ENCODE measurements around the gene PDSS2.

DNA sequence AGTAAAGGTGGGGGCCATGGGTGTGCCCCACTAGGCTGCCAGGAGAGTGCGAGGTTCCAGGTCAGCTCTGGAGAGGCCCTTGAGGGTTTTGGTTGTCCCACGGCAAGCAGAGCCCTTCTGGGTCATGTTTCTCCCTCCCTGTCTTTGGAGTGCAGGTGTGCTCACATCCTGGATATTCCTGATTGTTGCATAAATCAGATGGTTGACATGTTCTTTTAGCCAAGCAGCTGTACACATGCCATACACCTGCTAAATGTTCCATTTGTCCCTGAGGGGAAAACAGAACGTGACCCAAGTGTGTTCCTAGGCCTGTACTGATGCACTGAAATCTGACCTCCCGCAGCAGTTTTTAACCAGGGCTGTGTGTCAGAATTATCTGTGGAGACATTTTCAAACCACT lies 266.5 kb downstream of the PDSS2 start:
- TF ChIP-seq RAD21 (IDR thresholded peaks at IDR 0.05), result no peak
- TF ChIP-seq, protein P1, sequence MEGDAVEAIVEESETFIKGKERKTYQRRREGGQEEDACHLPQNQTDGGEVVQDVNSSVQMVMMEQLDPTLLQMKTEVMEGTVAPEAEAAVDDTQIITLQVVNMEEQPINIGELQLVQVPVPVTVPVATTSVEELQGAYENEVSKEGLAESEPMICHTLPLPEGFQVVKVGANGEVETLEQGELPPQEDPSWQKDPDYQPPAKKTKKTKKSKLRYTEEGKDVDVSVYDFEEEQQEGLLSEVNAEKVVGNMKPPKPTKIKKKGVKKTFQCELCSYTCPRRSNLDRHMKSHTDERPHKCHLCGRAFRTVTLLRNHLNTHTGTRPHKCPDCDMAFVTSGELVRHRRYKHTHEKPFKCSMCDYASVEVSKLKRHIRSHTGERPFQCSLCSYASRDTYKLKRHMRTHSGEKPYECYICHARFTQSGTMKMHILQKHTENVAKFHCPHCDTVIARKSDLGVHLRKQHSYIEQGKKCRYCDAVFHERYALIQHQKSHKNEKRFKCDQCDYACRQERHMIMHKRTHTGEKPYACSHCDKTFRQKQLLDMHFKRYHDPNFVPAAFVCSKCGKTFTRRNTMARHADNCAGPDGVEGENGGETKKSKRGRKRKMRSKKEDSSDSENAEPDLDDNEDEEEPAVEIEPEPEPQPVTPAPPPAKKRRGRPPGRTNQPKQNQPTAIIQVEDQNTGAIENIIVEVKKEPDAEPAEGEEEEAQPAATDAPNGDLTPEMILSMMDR (IDR thresholded peaks at IDR 0.05; ENCODE audit: low read depth, low read length, missing input control), result no peak
- TF ChIP-seq SP1 (IDR thresholded peaks at IDR 0.05), result no peak
- TF ChIP-seq, protein P2, sequence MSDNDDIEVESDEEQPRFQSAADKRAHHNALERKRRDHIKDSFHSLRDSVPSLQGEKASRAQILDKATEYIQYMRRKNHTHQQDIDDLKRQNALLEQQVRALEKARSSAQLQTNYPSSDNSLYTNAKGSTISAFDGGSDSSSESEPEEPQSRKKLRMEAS (IDR thresholded peaks at IDR 0.05), result no peak
- no peak for TF ChIP-seq YY1 (IDR thresholded peaks at IDR 0.05)
- TF ChIP-seq RXRA (IDR thresholded peaks at IDR 0.05), result no peak
- no peak for TF ChIP-seq JUND (IDR thresholded peaks at IDR 0.05)
- TF ChIP-seq GABPA (IDR thresholded peaks at IDR 0.05 in 1 of 2, conservative IDR thresholded peaks at IDR 0.05 in 1 of 2), result no peak
- TF ChIP-seq TAF1 (conservative IDR thresholded peaks at IDR 0.05), result no peak
- TF ChIP-seq, protein P3, sequence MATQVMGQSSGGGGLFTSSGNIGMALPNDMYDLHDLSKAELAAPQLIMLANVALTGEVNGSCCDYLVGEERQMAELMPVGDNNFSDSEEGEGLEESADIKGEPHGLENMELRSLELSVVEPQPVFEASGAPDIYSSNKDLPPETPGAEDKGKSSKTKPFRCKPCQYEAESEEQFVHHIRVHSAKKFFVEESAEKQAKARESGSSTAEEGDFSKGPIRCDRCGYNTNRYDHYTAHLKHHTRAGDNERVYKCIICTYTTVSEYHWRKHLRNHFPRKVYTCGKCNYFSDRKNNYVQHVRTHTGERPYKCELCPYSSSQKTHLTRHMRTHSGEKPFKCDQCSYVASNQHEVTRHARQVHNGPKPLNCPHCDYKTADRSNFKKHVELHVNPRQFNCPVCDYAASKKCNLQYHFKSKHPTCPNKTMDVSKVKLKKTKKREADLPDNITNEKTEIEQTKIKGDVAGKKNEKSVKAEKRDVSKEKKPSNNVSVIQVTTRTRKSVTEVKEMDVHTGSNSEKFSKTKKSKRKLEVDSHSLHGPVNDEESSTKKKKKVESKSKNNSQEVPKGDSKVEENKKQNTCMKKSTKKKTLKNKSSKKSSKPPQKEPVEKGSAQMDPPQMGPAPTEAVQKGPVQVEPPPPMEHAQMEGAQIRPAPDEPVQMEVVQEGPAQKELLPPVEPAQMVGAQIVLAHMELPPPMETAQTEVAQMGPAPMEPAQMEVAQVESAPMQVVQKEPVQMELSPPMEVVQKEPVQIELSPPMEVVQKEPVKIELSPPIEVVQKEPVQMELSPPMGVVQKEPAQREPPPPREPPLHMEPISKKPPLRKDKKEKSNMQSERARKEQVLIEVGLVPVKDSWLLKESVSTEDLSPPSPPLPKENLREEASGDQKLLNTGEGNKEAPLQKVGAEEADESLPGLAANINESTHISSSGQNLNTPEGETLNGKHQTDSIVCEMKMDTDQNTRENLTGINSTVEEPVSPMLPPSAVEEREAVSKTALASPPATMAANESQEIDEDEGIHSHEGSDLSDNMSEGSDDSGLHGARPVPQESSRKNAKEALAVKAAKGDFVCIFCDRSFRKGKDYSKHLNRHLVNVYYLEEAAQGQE (IDR thresholded peaks at IDR 0.05), result no peak
